SKM-1 treated with dmso at 0.1 percent for 144 hours (cell line): ENCODE data around the gene MVB12B.

Experiments used
- DNase-seq: peaks from one replicate; lab custom pipeline; 2025; ENCODE audit not compliant: unreplicated experiment; lab: John Stamatoyannopoulos, UW

MVB12B gene

GRCh38 chr9:126302730-126303129 is 23.9 kb upstream of the MVB12B start:
- no peak for DNase-seq

GRCh38 chr9:126303488-126303887 is 23.1 kb upstream of the MVB12B start:
- DNase-seq: no peak

GRCh38 chr9:126304207-126304970 is 22.2 kb upstream of the MVB12B start:
- no peak for DNase-seq

GRCh38 chr9:126304971-126305320 is 21.7 kb upstream of the MVB12B start:
- no peak for DNase-seq

GRCh38 chr9:126306071-126306647 is 20.5 kb upstream of the MVB12B start:
- no peak for DNase-seq

GRCh38 chr9:126307322-126308061 is 19.1 kb upstream of the MVB12B start:
- DNase-seq: no peak

GRCh38 chr9:126309427-126310189 is 17.0 kb upstream of the MVB12B start:
- no peak for DNase-seq

GRCh38 chr9:126312584-126313551 is 13.8 kb upstream of the MVB12B start:
- DNase-seq: no peak

- no peak for DNase-seq
These were observed 10.5 kb upstream of the MVB12B start for GRCh38 chr9:126316085-126316655.

GRCh38 chr9:126317513-126317912 is 9.1 kb upstream of the MVB12B start:
- no peak for DNase-seq

GRCh38 chr9:126318858-126319257 is 7.8 kb upstream of the MVB12B start:
- no peak for DNase-seq

- DNase-seq: no peak
These were observed 7.0 kb upstream of the MVB12B start for GRCh38 chr9:126319671-126320070.

GRCh38 chr9:126320158-126320922 is 6.3 kb upstream of the MVB12B start:
- DNase-seq: no peak

GRCh38 chr9:126321742-126322141 is 4.9 kb upstream of the MVB12B start:
- no peak for DNase-seq

- DNase-seq: no peak
These were observed 808 bp upstream of the MVB12B start for GRCh38 chr9:126325821-126326220.

GRCh38 chr9:126327006-126327713 is 531 bp downstream of the MVB12B start:
- DNase-seq: no peak

- no peak for DNase-seq
These were observed 1.1 kb downstream of the MVB12B start for GRCh38 chr9:126327714-126328185.

- no peak for DNase-seq
These were observed 1.8 kb downstream of the MVB12B start for GRCh38 chr9:126328407-126328806.
